ENCODE results near the gene GATA2.

The GATA2 gene

DNA sequence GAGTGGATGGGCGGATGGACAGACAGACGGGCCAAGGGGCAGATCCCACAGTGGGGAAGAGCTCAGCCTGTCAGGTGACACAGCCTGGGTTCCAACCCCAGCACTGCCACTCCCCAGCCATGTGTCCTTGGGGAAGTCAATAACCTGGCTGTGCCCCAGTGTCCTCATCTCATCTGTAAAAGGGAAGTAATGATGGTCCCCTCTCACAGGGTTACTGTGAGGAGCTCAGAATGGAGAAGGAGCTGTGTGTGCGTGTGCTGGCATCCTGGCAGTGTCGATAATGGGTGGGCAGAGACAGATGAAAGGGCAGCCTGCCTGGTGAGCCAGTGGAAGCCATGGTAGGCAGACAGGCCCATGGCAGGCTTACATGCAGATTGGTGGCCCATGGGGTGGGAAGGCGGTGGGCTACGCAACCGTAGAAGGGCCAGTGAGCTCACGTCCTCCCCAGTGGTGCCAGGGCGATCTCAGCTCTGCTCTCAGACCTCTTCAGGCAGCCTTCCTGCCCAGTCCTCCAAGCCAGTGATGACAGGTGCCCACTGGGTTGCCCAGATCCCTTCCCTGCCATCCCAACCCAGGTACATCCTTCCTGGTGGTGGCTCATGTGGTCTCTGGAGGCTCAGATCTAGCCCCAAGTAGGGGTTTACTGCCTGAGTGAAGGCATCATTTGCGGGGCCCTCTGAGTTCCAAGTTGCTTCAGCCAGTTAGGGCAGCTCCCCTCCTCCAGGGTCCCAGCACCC is 24.0 kb downstream of the GATA2 start:
- Mint-ChIP-seq H3K36me3 (ENCODE audit: low read depth) (no peaks in the 10 kb centered on the region), H3K9me3 (no peaks in the 10 kb centered on the region), H3K27ac (no peak overlapping the region), H3K4me1 (ENCODE audit: low read depth) (no peaks in the 10 kb centered on the region), H3K4me3 (no peak overlapping the region), H3K27me3 (peaks cover 32% of the 10 kb centered on the region)
- intact Hi-C loops (cut with micrococcal nuclease): no loop called here

DNA sequence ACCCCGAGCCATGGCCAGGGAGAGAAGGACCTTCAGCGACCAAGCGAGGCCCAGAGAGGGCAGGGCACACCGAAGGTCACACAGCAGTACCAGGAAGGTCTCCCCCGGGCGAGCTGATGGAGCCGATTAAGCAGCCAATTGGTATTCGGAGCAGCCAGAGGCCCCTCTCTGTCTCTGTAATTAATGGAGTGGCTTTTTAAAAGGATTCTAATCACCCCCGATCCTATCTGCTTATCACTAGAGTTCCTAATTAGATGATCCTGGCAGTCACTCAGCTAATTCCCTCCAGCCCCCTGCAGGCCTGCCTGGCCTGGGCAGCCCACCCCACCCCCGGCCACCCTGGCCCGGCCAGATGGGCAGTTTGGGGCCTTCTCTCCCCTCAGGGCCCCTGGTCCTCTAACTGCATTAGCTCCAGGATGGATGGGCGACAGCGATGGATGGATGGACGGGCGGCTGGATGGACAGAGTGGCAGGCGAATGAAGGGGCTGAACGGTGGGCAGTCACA is 24.7 kb downstream of the GATA2 start:
- Mint-ChIP-seq H3K27ac (no peak overlapping the region), H3K9me3 (no peaks in the 10 kb centered on the region), H3K27me3 (peaks cover 30% of the 10 kb centered on the region), H3K4me1 (ENCODE audit: low read depth) (no peaks in the 10 kb centered on the region), H3K4me3 (no peak overlapping the region), H3K36me3 (ENCODE audit: low read depth) (no peaks in the 10 kb centered on the region)
- intact Hi-C loops (cut with micrococcal nuclease): no loop called here

DNA sequence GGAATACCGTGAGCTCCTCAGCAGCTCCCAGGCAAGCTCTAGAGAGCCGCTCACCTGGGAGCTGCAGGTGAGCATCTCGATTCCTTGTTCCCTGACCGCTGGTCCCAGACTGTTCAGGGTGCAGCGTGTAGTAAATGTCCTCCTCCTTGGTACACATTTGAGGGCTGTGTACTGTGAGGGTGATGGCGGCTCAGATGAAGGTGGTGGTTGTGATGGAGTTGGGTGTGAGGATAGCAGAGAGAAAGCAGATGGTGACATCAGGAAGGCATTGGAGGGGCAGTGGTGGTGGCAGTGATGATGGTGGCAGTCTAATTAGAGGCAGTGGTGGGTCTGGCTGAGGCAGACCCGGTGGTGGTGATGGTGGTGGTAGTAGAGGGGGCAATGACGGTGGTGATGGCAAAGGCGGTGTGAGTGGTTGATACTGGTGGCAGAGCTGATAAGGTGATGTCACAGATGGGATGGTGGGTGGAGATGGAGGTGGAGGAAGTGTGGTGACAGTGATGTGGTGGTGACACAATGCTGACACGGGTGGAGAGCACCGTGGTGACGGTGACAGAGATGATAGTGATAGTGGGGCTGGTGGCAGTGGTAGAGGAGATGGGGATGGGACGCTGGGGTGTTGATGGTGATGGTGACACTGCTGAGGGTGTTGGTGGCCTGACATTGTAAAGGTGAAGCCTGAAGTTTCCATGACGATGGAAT is 26.0 kb downstream of the GATA2 start, which contains the start of gene DNAJB8:
DNAJB8 (minus strand) TSS at position 51 of the 702 bp plus-strand sequence. CDS start 3,645 bp downstream, outside the sequence.
- H3K4me3 Mint-ChIP-seq: no peak within 1 kb of the TSS
- no peaks in the 10 kb centered on the region for H3K36me3 Mint-ChIP-seq (ENCODE audit: low read depth)
- H3K27me3 Mint-ChIP-seq: peaks cover 27% of the 10 kb centered on the region
- intact Hi-C loops (cut with micrococcal nuclease): no loop called here
- H3K9me3 Mint-ChIP-seq: no peaks in the 10 kb centered on the region
- no peak within 1 kb of the TSS for H3K27ac Mint-ChIP-seq
- no peaks in the 10 kb centered on the region for H3K4me1 Mint-ChIP-seq (ENCODE audit: low read depth)

DNA sequence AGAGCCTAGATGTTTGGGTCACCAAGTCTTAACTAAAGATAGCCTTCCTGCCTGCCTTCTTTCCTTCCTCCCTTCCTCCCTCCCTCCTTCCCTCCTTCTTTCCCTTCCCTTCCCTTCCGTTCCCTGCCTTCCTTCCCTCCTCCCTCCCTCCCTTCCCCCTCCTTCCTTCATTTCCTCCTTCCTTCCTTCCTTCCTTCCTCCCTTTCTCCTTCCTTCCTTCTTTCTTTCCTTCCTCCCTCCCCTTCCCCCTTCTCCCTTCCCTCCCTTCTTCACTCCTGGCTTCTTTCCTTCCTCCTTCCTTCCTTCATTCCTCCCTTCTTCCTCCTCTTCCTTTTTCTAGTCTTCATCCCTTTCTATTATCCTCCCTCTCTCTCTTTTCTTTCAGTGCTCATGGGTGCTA is 28.3 kb downstream of the GATA2 start:
- intact Hi-C loops (cut with micrococcal nuclease): no loop called here
- H3K27ac Mint-ChIP-seq: no peak overlapping the region
- no peaks in the 10 kb centered on the region for H3K4me1 Mint-ChIP-seq (ENCODE audit: low read depth)
- no peaks in the 10 kb centered on the region for H3K9me3 Mint-ChIP-seq
- H3K4me3 Mint-ChIP-seq: no peak overlapping the region
- no peaks in the 10 kb centered on the region for H3K36me3 Mint-ChIP-seq (ENCODE audit: low read depth)
- peaks cover 24% of the 10 kb centered on the region for H3K27me3 Mint-ChIP-seq

DNA sequence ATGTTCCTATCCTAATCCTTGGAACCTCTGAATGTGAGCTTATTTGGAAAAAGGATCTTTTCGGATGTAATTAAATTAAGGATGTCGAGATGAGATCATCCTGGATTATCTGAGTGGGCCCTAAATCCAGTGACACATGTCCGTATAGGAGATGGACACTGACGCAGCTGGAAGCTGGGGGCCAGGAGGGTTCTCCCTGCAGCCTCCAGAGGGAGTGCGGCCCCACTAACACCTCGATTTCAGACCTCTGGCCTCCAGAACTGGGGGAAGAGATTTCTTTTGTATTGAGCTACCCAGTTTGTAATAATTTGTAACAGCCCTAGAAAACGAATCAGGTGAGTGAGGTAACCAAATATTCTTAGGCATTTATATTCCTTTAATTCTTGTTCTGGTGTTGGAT is 28.8 kb downstream of the GATA2 start:
- H3K4me3 Mint-ChIP-seq: no peak overlapping the region
- no peaks in the 10 kb centered on the region for H3K36me3 Mint-ChIP-seq (ENCODE audit: low read depth)
- H3K27me3 Mint-ChIP-seq: peaks cover 24% of the 10 kb centered on the region
- H3K4me1 Mint-ChIP-seq (ENCODE audit: low read depth): no peaks in the 10 kb centered on the region
- H3K9me3 Mint-ChIP-seq: no peaks in the 10 kb centered on the region
- intact Hi-C loops (cut with micrococcal nuclease): no loop called here
- no peak overlapping the region for H3K27ac Mint-ChIP-seq

DNA sequence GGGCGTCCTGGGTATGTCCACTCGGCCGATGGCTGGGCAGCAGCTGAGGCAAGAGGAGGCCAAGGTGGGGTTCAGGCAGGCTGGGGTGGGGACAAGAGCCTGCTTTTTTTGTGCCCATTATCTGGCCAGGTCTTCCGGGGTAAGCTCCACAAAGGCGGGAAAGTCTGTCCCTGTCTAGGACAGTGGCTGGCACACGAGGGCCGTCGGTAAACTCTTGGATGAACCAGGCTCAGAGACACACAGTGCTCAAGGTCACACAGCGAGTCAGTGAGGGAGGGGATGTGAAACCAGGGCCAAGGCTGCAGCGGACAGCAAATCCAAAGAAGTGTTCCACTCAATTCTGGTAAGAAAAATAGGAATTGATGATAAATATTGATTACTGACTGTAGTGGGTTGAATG is 29.2 kb downstream of the GATA2 start:
- intact Hi-C loops (cut with micrococcal nuclease): no loop called here
- H3K27me3 Mint-ChIP-seq: peaks cover 24% of the 10 kb centered on the region

DNA sequence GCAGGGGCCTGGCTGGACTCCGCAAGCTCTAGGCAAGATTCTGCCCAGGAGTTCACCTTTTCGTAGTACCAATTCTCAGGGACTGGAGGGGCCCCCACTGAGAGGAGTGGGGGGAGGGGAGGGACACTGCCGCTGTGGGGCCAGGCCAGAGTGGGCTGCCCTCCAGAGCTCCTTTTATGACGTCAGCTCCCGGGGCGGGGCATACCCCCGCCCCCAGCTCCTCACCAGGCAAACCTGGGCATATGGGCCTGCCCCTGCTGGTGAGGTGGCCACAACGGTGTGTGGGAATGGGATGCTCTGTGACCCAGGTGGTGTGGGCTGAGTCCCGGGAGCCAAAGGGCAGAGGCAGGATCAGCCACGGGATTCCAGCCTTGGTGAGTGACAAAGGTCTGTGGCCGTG is 29.6 kb downstream of the GATA2 start:
- intact Hi-C loops (cut with micrococcal nuclease): no loop called here
- Mint-ChIP-seq H3K27me3 (peaks cover 24% of the 10 kb centered on the region), H3K9me3 (no peaks in the 10 kb centered on the region), H3K4me1 (ENCODE audit: low read depth) (no peaks in the 10 kb centered on the region), H3K27ac (no peak overlapping the region), H3K4me3 (no peak overlapping the region), H3K36me3 (ENCODE audit: low read depth) (no peaks in the 10 kb centered on the region)

More for the DNA sequence above, 29.2 kb downstream of the GATA2 start:
- Mint-ChIP-seq H3K27ac (no peak overlapping the region), H3K36me3 (ENCODE audit: low read depth) (no peaks in the 10 kb centered on the region), H3K9me3 (no peaks in the 10 kb centered on the region), H3K4me1 (ENCODE audit: low read depth) (no peaks in the 10 kb centered on the region), H3K4me3 (no peak overlapping the region)

DNA sequence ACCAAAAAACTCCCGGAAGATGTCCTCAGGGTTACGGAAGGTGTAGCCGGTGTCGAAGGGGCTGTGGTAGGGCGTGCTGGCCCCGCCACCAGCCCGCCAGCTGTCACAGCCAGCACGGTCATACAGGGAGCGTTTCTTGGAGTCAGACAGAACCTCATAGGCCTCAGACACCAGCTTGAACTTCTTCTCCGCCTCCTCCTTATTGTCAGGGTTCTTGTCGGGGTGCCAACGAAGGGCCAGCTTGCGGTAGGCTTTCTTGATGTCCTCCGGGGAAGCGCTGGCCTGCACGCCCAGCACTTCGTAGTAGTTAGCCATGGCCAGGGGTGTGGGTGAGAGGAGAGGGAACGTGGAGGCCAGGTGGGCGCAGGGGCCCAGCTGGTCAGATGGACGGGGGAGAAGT is 30.1 kb downstream of the GATA2 start:
- intact Hi-C loops (cut with micrococcal nuclease): no loop called here
- H3K36me3 Mint-ChIP-seq (ENCODE audit: low read depth): no peaks in the 10 kb centered on the region

DNA sequence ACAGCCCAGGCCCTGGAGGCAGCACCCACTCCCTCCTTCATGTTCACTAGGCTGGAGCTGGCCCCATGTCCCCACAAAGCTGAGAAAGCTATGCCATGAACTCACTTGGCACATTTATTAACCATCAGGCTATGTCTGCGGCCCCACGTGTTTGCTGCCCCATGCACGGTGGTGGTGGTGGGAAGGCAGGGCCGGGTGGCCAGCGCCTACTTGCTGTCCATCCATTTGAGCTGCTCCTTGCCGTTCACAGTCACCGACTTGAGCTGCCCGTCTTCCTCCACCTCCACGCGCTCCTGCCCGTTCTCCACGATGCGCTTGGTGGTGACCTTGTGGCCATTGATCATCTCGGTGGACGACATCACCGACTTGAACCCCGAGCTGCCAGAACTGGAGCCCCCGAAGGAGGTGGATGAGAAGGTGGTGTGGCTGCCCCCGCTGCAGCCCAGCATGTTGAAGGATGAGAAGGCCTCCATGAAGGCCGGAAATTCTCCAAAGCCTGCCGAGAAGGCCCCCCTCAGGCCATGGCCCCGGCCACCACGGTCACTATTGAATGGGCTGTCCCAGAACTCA is 30.6 kb downstream of the GATA2 start:
- intact Hi-C loops (cut with micrococcal nuclease): no loop called here
- no peak overlapping the region for H3K27ac Mint-ChIP-seq
- no peaks in the 10 kb centered on the region for H3K9me3 Mint-ChIP-seq
- H3K4me3 Mint-ChIP-seq: no peak overlapping the region
- peaks cover 29% of the 10 kb centered on the region for H3K27me3 Mint-ChIP-seq
- no peaks in the 10 kb centered on the region for H3K36me3 Mint-ChIP-seq (ENCODE audit: low read depth)
- no peaks in the 10 kb centered on the region for H3K4me1 Mint-ChIP-seq (ENCODE audit: low read depth)

More for the DNA sequence above, 30.1 kb downstream of the GATA2 start:
- Mint-ChIP-seq H3K27ac (no peak overlapping the region), H3K4me3 (no peak overlapping the region), H3K27me3 (peaks cover 25% of the 10 kb centered on the region), H3K4me1 (ENCODE audit: low read depth) (no peaks in the 10 kb centered on the region), H3K9me3 (no peaks in the 10 kb centered on the region)

DNA sequence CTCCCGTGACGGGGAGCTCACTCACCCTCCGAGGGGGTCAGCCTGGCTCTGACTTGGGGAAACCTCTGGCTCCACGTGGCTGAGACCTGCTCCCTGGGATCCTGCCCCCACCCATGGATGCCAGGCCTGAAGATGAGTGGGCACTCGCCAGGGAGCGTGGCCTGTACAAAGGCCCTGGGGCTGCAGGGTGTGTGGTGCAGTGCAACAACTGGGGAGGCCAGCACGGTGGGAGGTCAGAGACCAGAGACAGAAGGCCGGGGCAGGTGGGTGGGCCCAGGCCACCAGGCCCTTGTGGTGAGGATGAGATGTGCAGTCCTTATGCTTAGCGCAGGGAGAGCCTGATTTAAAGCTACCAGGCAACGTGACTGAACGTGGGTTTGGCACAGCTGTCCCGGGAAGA is 31.3 kb downstream of the GATA2 start:
- intact Hi-C loops (cut with micrococcal nuclease): no loop called here
- Mint-ChIP-seq H3K27me3 (peaks cover 26% of the 10 kb centered on the region), H3K9me3 (no peaks in the 10 kb centered on the region), H3K36me3 (ENCODE audit: low read depth) (no peaks in the 10 kb centered on the region), H3K4me1 (ENCODE audit: low read depth) (no peaks in the 10 kb centered on the region), H3K27ac (no peak overlapping the region), H3K4me3 (no peak overlapping the region)

DNA sequence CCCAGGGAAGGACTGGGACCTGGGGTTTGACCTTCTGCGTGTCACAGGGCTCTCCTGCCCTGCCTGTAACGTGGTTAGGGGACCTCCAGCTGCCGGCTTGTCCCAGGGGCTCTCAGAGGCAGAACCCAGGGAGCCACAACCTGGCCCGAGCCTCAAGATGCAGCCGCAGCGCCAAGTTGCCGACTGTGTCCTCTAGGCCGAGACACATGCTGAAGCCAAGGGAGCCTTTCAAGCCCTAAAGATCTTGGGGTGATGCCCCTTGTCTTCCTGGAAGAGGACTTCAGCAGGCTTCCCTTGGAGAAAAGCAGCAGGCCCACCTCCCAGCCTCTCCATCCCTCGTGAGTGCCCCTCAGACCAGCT is 33.6 kb downstream of the GATA2 start:
- H3K4me1 Mint-ChIP-seq (ENCODE audit: low read depth): no peaks in the 10 kb centered on the region

DNA sequence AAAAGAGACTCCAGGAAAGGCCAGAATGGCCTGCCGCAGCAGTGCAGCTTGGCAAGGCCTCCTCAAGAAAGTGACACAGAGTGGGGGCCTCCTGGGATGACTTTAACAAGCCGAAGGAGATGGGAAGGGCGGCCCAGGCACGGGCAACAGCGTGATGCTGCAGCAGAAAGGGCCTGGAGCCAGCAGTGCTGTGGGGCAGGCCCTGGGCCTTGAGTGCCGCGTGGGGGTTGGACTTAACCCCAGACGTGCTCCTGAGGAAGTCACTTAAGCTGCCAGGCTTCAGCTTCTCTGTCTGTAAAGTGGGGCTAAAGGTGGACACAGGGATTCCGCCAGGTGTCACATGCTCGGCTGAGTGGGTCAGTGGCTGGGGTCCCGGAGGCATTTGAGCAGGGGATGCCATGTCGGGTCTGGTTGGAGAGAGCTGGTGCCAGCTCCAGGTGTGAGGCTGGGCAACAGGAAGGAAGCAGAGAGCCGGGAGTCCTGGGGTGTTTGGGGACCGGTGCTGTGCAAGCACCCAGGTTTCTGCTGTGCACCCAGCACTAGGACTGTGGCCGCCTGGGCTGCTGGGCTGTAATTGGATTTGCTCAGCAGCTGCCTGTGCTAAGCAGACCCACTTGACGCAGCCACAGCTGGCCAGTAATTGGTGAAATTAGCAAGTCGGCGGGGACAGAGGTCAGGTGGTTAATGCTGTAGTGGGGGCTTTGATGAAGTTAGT is 34.1 kb downstream of the GATA2 start:
- Mint-ChIP-seq H3K36me3 (ENCODE audit: low read depth) (no peaks in the 10 kb centered on the region), H3K27ac (no peak overlapping the region), H3K9me3 (no peaks in the 10 kb centered on the region)

More for the DNA sequence above, 33.6 kb downstream of the GATA2 start:
- Mint-ChIP-seq H3K27me3 (peaks cover 33% of the 10 kb centered on the region), H3K4me3 (no peak overlapping the region), H3K36me3 (ENCODE audit: low read depth) (no peaks in the 10 kb centered on the region), H3K9me3 (no peaks in the 10 kb centered on the region), H3K27ac (no peak overlapping the region)
- intact Hi-C loops (cut with micrococcal nuclease): no loop called here

DNA sequence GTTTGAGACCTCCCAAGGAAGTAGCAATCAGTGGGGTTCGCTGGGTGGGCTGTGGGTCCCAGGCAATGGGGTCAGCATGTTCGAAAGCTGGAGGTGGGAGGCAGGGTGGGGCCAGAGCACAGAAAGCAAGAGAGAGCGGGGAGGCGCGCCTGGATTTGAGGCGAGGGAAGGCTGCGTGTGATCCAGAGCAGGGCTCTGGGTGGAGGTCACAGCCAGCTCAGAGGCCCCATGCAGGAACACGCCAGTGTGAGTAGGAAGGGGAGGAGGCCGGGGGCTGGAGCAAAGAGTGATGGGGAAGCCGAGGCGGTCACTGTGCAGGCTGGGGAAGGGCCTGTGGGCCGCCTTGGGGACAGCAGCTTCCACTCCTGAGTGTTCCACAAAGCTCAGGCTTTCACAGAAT is 35.1 kb downstream of the GATA2 start:
- no peaks in the 10 kb centered on the region for H3K9me3 Mint-ChIP-seq
- no peak overlapping the region for H3K4me3 Mint-ChIP-seq
- H3K4me1 Mint-ChIP-seq (ENCODE audit: low read depth): no peaks in the 10 kb centered on the region
- intact Hi-C loops (cut with micrococcal nuclease): no loop called here
- no peaks in the 10 kb centered on the region for H3K36me3 Mint-ChIP-seq (ENCODE audit: low read depth)
- H3K27me3 Mint-ChIP-seq: peaks cover 45% of the 10 kb centered on the region
- H3K27ac Mint-ChIP-seq: no peak overlapping the region

More for the DNA sequence above, 34.1 kb downstream of the GATA2 start:
- Mint-ChIP-seq H3K27me3 (peaks cover 37% of the 10 kb centered on the region), H3K4me1 (ENCODE audit: low read depth) (no peaks in the 10 kb centered on the region), H3K4me3 (no peak overlapping the region)
- intact Hi-C loops (cut with micrococcal nuclease): no loop called here
